ENCODE results near the gene ARMCX2. TPM values are rescaled to one million over a fixed set of nuclear protein-coding genes. Genes with fewer than 3 reads are reported as not detected.

The ARMCX2 gene
- total RNA-seq, 2 experiments from 2014 or later: 15.6 to 17.3 TPM

- H3K36me3 Mint-ChIP-seq: no peaks in the 10 kb centered on the region
- no peak overlapping the region for H3K27ac Mint-ChIP-seq
- no peaks in the 10 kb centered on the region for H3K4me1 Mint-ChIP-seq
- H3K4me3 Mint-ChIP-seq: no peak overlapping the region
- no peak for DNase-seq
- no peaks in the 10 kb centered on the region for H3K27me3 Mint-ChIP-seq
- H3K9me3 Mint-ChIP-seq: no peaks in the 10 kb centered on the region
These were observed 17.6 kb downstream of the ARMCX2 start for GRCh38 chrX:101642093-101642492.

- Mint-ChIP-seq H3K27ac (no peak overlapping the region), H3K36me3 (no peaks in the 10 kb centered on the region), H3K27me3 (no peaks in the 10 kb centered on the region), H3K9me3 (no peaks in the 10 kb centered on the region), H3K4me3 (no peak overlapping the region), H3K4me1 (no peaks in the 10 kb centered on the region)
- DNase-seq: no peak
These were observed 20.1 kb downstream of the ARMCX2 start for GRCh38 chrX:101639583-101639982.

- Mint-ChIP-seq H3K36me3 (peaks cover 16% of the 10 kb centered on the region), H3K4me3 (no peak overlapping the region), H3K27me3 (no peaks in the 10 kb centered on the region), H3K27ac (peak overlapping the region; percentile 54), H3K9me3 (no peaks in the 10 kb centered on the region), H3K4me1 (peaks cover 43% of the 10 kb centered on the region)
- DNase-seq: no peak
These were observed 40.3 kb downstream of the ARMCX2 start for GRCh38 chrX:101619364-101619763.

GRCh38 chrX:101617211-101618191 is 42.1 kb downstream of the ARMCX2 start, which contains the start of gene ARMCX6:
Gene ARMCX6 (minus strand): TSS chrX:101618000. CDS start chrX:101616620, 1,380 bp downstream.
- H3K36me3 Mint-ChIP-seq: peaks cover 7% of the 10 kb centered on the region
- peak within 1 kb of the TSS; percentile 88 for H3K4me3 Mint-ChIP-seq
- peaks cover 38% of the 10 kb centered on the region for H3K4me1 Mint-ChIP-seq
- H3K9me3 Mint-ChIP-seq: no peaks in the 10 kb centered on the region
- H3K27me3 Mint-ChIP-seq: no peaks in the 10 kb centered on the region
- H3K27ac Mint-ChIP-seq: peak within 1 kb of the TSS; percentile 92
- peak; percentile 77 for DNase-seq

GRCh38 chrX:101605728-101606127 is 53.9 kb downstream of the ARMCX2 start:
- no peaks in the 10 kb centered on the region for H3K36me3 Mint-ChIP-seq
- H3K27me3 Mint-ChIP-seq: no peaks in the 10 kb centered on the region
- no peaks in the 10 kb centered on the region for H3K4me1 Mint-ChIP-seq
- no peak overlapping the region for H3K27ac Mint-ChIP-seq
- no peak for DNase-seq
- no peaks in the 10 kb centered on the region for H3K9me3 Mint-ChIP-seq
- H3K4me3 Mint-ChIP-seq: no peak overlapping the region

Other genes with a start within 250 kb of the ARMCX2 start
- 1 to 10 TPM; 5.5 to 6.8 TPM for gene ARMCX4, start 174.4 kb downstream of the ARMCX2 start, total RNA-seq
- gene ARMCX1, start 109.3 kb downstream of the ARMCX2 start, total RNA-seq: 1 to 10 TPM; 6.9 to 7.3 TPM
- gene ARMCX6, start 41.9 kb downstream of the ARMCX2 start, total RNA-seq: 10 to 100 TPM; 49.0 to 52.2 TPM
- 10 to 100 TPM; 28.2 to 29.9 TPM for gene ARMCX3, start 36.7 kb downstream of the ARMCX2 start, total RNA-seq

Data from activated naive CD8-positive, alpha-beta T cell treated with anti-CD3 and anti-CD28 coated beads for 36 hours (primary cell).